Neural cell (in vitro differentiated cells): Measurements from ENCODE around the gene NPHP4. TPM values are rescaled to one million over a fixed set of nuclear protein-coding genes. Genes with fewer than 3 reads are reported as not detected.

Source experiments
- H2AFZ ChIP-seq: fragments of 200-600, 300-800 bp; sonication (generic), shearing (Covaris generic); 2 replicates; pipeline ENCODE4 v1.6.0; 2014; ENCODE audit warnings: low read depth, mild to moderate bottlenecking, antibody characterized with exemption, low read length, moderate library complexity
- H3F3A ChIP-seq: fragments of 200-600 bp; shearing (Covaris generic); 2 replicates; pipeline ENCODE4 v1.6.1; 2016; ENCODE audit warnings: mild to moderate bottlenecking, moderate library complexity, mixed read lengths, antibody characterized with exemption, low read length; ENCODE audit not compliant: insufficient read depth, poor library complexity, severe bottlenecking
- H3K27ac ChIP-seq: fragments of 200-600, 300-800 bp; sonication (generic), shearing (Covaris generic); 2 replicates; pipeline ENCODE4 v1.5.1; 2014; ENCODE audit warnings: mild to moderate bottlenecking, low read length, moderate library complexity
- H3K27me3 ChIP-seq: fragments of 300-800, 200-600 bp; sonication (generic), shearing (Covaris generic); 2 replicates; pipeline ENCODE4 v1.6.0; 2014; ENCODE audit warnings: mild to moderate bottlenecking, low read depth, low read length, moderate library complexity; ENCODE audit not compliant: insufficient read depth
- H3K36me3 ChIP-seq: fragments of 300-800, 200-600 bp; sonication (generic), shearing (Covaris generic); 2 replicates; pipeline ENCODE4 v1.5.1; 2014; ENCODE audit warnings: mild to moderate bottlenecking, antibody characterized with exemption, low read length, moderate library complexity; ENCODE audit not compliant: insufficient read depth
- H3K4me2 ChIP-seq: fragments of 300-800, 200-600 bp; sonication (generic), shearing (Covaris generic); 2 replicates; pipeline ENCODE4 v1.6.0; 2014; ENCODE audit warnings: mild to moderate bottlenecking, low read length
- H3K4me3 ChIP-seq: fragments of 300-800, 200-600 bp; sonication (generic), shearing (Covaris generic); 2 replicates; pipeline ENCODE4 v1.5.1; 2014; ENCODE audit warnings: mild to moderate bottlenecking, low read length, moderate library complexity
- H3K79me2 ChIP-seq: fragments of 200-600 bp; shearing (Covaris generic); replicated peaks from 2 replicates; pipeline ENCODE4 v1.6.0; 2014; ENCODE audit warnings: mild to moderate bottlenecking, low read length, moderate library complexity; ENCODE audit not compliant: insufficient read depth
- H3K9ac ChIP-seq: fragments of 300-800, 200-600 bp; sonication (generic), shearing (Covaris generic); 2 replicates; pipeline ENCODE4 v1.6.1; 2016; ENCODE audit warnings: mild to moderate bottlenecking, low read length, mixed read lengths
- H3K9me2 ChIP-seq: fragments of 200-600 bp; shearing (Covaris generic); 2 replicates; pipeline ENCODE4 v1.6.1; 2016; ENCODE audit warnings: mild to moderate bottlenecking, low read length, mixed read lengths; ENCODE audit not compliant: insufficient read depth
- H3K9me3 ChIP-seq: fragments of 200-600, 300-800 bp; sonication (generic), shearing (Covaris generic); 2 replicates; pipeline ENCODE4 v1.6.1; 2016; ENCODE audit warnings: mild to moderate bottlenecking, mixed run types, low read length, moderate library complexity, mixed read lengths
- H4K20me1 ChIP-seq: fragments of 200-600 bp; shearing (Covaris generic); 2 replicates; pipeline ENCODE4 v1.6.1; 2016; ENCODE audit warnings: mild to moderate bottlenecking, mixed run types; ENCODE audit not compliant: insufficient read depth
- CTCF ChIP-seq: fragments of 450-650 bp; IDR thresholded peaks from 2 replicates; pipeline ENCODE4 v1.5.1; 2014; ENCODE audit warnings: antibody characterized with exemption, mild to moderate bottlenecking, moderate library complexity; ENCODE audit not compliant: poor library complexity, severe bottlenecking
- EP300 ChIP-seq: fragments of 450-650 bp; conservative IDR thresholded peaks from 2 replicates; pipeline ENCODE4 v1.6.1; 2014; ENCODE audit warnings: antibody characterized with exemption, mild to moderate bottlenecking, moderate library complexity; ENCODE audit not compliant: poor library complexity, severe bottlenecking
- EZH2 ChIP-seq: fragments of 200-600, 300-800 bp; shearing (Covaris generic), sonication (generic); IDR thresholded peaks from 2 replicates; pipeline ENCODE4 v1.6.1; 2014; ENCODE audit warnings: antibody characterized with exemption, low read length, borderline replicate concordance, mild to moderate bottlenecking; ENCODE audit not compliant: insufficient read depth, poor library complexity, severe bottlenecking
- MXI1 ChIP-seq: fragments of 450-650 bp; conservative IDR thresholded peaks from 2 replicates; pipeline ENCODE4 v1.6.1; 2014; ENCODE audit warnings: antibody characterized with exemption, mild to moderate bottlenecking; ENCODE audit not compliant: poor library complexity, severe bottlenecking
- POLR2AphosphoS5 ChIP-seq: IDR thresholded peaks from 2 replicates; pipeline ENCODE4 v1.6.1; 2012
- RAD21 ChIP-seq: fragments of 450-650 bp; conservative IDR thresholded peaks from 2 replicates; pipeline ENCODE4 v1.6.1; 2014; ENCODE audit warnings: antibody characterized with exemption, mild to moderate bottlenecking, moderate library complexity
- SMC3 ChIP-seq: fragments of 450-650 bp; conservative IDR thresholded peaks from 2 replicates; pipeline ENCODE4 v1.6.1; 2014; ENCODE audit warnings: antibody characterized with exemption, mild to moderate bottlenecking, moderate library complexity; ENCODE audit not compliant: poor library complexity
- TAF1 ChIP-seq: IDR thresholded peaks from 2 replicates; pipeline ENCODE4 v1.6.1; 2012; ENCODE audit warnings: low read depth
- polyA plus RNA-seq: library from polyadenylated mRNA; depleted of rRNA; stranded (reverse); fragments of >200 nt; gene quantifications from 2 replicates; pipeline ENCODE4 v1.2.3, GENCODE V29; 2014
- TF ChIP-seq, protein P1 (sequence below): IDR thresholded peaks from 2 replicates; pipeline ENCODE4 v1.6.1; 2012; ENCODE audit warnings: borderline replicate concordance

NPHP4 gene
- polyA plus RNA-seq, 1 donor from 2014 or later: 17.1 TPM

DNA sequence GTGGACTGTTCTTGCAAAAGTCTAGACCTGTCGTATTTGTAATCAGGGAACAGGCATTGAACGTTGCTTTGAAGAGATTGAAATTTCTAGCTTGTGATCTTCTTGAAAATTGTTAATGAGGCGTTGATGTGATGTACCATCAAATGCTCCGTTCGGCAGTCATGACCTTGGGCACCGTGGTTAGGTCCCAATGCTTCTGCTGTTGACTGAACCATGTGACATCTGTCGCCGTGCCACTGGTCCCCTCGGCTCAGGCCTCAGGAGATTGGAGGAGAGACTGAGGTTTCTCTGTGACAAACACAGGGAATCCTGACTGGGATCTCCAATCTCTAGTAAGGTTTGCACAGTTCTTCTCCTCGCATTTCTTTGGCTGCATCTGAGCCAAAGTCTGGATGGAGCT is 35.4 kb upstream of the NPHP4 start:
- Histone ChIP-seq H3K4me2 (no peak overlapping the region), H3K9ac (no peak overlapping the region), H3K79me2 (no peaks in the 10 kb centered on the region), H3K36me3 (no peaks in the 10 kb centered on the region), H3F3A (no peaks in the 10 kb centered on the region), H2AFZ (no peak overlapping the region), H3K9me3 (no peaks in the 10 kb centered on the region), H4K20me1 (no peaks in the 10 kb centered on the region), H3K4me3 (no peak overlapping the region), H3K9me2 (no peaks in the 10 kb centered on the region), H3K27ac (no peak overlapping the region), H3K27me3 (no peaks in the 10 kb centered on the region)
- TF ChIP-seq TAF1 (no peak), POLR2AphosphoS5 (no peak), EZH2 (no peak), RAD21 (no peak), CTCF (no peak), EP300 (no peak)
- TF ChIP-seq, protein P1, sequence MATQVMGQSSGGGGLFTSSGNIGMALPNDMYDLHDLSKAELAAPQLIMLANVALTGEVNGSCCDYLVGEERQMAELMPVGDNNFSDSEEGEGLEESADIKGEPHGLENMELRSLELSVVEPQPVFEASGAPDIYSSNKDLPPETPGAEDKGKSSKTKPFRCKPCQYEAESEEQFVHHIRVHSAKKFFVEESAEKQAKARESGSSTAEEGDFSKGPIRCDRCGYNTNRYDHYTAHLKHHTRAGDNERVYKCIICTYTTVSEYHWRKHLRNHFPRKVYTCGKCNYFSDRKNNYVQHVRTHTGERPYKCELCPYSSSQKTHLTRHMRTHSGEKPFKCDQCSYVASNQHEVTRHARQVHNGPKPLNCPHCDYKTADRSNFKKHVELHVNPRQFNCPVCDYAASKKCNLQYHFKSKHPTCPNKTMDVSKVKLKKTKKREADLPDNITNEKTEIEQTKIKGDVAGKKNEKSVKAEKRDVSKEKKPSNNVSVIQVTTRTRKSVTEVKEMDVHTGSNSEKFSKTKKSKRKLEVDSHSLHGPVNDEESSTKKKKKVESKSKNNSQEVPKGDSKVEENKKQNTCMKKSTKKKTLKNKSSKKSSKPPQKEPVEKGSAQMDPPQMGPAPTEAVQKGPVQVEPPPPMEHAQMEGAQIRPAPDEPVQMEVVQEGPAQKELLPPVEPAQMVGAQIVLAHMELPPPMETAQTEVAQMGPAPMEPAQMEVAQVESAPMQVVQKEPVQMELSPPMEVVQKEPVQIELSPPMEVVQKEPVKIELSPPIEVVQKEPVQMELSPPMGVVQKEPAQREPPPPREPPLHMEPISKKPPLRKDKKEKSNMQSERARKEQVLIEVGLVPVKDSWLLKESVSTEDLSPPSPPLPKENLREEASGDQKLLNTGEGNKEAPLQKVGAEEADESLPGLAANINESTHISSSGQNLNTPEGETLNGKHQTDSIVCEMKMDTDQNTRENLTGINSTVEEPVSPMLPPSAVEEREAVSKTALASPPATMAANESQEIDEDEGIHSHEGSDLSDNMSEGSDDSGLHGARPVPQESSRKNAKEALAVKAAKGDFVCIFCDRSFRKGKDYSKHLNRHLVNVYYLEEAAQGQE: no peak

DNA sequence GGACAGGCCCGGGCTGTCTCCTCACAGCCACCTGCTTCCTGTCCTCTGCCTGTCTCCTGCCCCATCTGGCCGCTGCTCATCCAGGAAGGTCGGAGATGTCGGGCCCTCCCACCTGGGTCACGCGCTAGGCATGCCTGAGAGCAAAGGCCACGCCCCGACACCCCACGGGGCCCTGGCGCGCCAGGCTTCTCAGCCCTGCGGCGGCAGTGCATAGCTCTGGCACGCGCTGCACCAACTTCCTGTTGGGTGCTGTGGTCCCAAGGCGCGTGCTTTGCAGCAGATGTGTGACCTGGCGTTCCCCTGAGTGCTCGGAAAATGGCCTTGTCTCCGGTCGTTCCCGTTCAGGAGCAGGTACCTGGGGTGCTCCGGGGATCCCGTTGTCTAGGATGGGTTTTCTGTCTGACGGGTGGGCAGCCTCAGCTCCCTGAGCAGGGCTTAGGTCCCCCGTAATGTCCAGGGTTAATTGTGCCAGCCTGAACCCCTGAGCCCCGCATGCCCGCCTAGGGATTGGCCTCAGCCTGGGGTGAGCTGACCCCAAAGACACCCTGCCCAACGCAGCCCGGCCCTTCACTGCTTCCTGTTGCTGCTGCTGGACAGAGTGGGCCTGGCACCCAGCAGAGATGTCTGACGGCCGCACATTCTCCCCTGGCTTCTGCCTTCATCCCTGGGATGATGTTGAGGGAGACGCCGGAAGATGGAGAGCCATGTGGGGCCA is 34.0 kb upstream of the NPHP4 start:
- no peak overlapping the region for H3K4me3 ChIP-seq
- H3K79me2 ChIP-seq: no peaks in the 10 kb centered on the region
- H2AFZ ChIP-seq: no peak overlapping the region
- no peak overlapping the region for H3K4me2 ChIP-seq
- H3K27me3 ChIP-seq: no peaks in the 10 kb centered on the region
- H4K20me1 ChIP-seq: no peaks in the 10 kb centered on the region
- H3K9ac ChIP-seq: no peak overlapping the region
- no peaks in the 10 kb centered on the region for H3F3A ChIP-seq
- H3K36me3 ChIP-seq: no peaks in the 10 kb centered on the region
- no peak overlapping the region for H3K27ac ChIP-seq
- no peaks in the 10 kb centered on the region for H3K9me2 ChIP-seq
- no peak for TF ChIP-seq CTCF
- TF ChIP-seq EZH2: no peak
- no peak for TF ChIP-seq RAD21
- no peak for TF ChIP-seq EP300
- no peak for TF ChIP-seq SMC3
- TF ChIP-seq POLR2AphosphoS5: no peak
- TF ChIP-seq, protein P1: no peak
- TF ChIP-seq MXI1: no peak
- no peak for TF ChIP-seq TAF1
- H3K9me3 ChIP-seq: no peaks in the 10 kb centered on the region
